ENCODE measurements around the gene ATXN8OS.

DNA sequence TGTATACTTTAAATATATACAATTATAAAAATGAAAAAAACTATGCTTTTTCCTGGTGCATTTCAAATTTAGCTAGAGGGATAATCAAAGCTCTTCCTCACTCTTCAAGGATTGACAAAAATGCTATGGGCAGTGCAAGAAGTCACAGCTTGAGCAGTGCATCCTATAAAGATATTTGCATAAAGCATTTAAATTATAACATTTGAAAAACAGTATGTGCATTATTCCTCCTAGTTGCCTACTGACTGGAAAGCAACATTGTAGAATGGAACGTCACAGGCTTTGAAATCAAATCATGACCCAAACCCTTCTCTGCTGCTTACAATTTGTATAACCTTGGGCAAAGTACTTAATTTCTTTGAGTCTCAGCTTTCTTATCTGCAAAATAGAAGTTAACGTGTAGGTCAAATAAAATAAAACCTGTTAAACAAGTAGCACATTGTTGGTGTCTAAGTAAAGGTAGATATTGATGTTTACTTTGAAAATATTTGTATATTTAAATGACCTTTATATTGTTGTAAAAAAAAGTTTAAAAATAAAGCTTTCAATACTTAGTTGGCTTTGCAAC lies 9.8 kb downstream of the ATXN8OS start:
- no peak for TF ChIP-seq CTCF (IDR thresholded peaks at IDR 0.05)
- no peak for TF ChIP-seq POLR2A (IDR thresholded peaks at IDR 0.05)
